Testis (tissue), 2 donors: ENCODE results near the gene HECW1.

Source experiments
- POLR2A ChIP-seq: fragments of 450-650 bp; IDR thresholded peaks from one replicate; pipeline ENCODE4 v1.6.1; 2017; ENCODE audit warnings: antibody characterized with exemption, mild to moderate bottlenecking, moderate library complexity
- TF ChIP-seq, protein P1 (sequence below), 3 experiments: fragments of 450-650 bp in 2 of 3; fragments of 200-600 bp in 1 of 3; sonication (generic) in 1 of 3; IDR thresholded peaks; one replicate each; pipeline ENCODE4 v1.5.1; 2016 to 2019; ENCODE audit warnings: antibody characterized with exemption in 3 of 3, mild to moderate bottlenecking in 2 of 3, moderate library complexity in 1 of 3

DNA sequence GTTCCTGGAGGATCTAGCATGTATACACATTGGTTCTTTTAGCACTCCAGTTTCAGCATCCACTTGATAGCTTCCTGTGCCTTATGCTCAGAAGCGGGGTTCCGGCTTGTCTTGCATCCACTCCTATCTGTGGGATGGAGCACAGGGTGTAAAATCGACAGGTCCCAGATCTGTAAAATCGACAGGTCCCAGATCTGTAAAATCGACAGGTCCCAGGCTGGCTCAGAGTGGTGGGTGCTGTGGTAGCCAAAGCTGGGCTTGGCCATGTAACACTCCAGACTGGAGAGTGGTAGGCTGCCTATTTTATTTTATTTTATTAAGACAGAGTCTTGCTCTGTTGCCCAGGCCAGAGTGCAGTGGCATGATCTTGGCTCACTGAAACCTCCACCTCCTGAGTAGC is 30.3 kb downstream of the HECW1 start:
- TF ChIP-seq, protein P1, sequence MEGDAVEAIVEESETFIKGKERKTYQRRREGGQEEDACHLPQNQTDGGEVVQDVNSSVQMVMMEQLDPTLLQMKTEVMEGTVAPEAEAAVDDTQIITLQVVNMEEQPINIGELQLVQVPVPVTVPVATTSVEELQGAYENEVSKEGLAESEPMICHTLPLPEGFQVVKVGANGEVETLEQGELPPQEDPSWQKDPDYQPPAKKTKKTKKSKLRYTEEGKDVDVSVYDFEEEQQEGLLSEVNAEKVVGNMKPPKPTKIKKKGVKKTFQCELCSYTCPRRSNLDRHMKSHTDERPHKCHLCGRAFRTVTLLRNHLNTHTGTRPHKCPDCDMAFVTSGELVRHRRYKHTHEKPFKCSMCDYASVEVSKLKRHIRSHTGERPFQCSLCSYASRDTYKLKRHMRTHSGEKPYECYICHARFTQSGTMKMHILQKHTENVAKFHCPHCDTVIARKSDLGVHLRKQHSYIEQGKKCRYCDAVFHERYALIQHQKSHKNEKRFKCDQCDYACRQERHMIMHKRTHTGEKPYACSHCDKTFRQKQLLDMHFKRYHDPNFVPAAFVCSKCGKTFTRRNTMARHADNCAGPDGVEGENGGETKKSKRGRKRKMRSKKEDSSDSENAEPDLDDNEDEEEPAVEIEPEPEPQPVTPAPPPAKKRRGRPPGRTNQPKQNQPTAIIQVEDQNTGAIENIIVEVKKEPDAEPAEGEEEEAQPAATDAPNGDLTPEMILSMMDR (IDR thresholded peaks at IDR 0.05) = no peak
- TF ChIP-seq POLR2A = no peak
